22Rv1 (cell line): ENCODE data around the gene CFAP45.

ENCODE experiments used
- ZFX ChIP-seq: fragments of 450-650 bp; IDR thresholded peaks from 2 replicates; pipeline ENCODE4 v1.6.1; 2017; ENCODE audit warnings: antibody characterized with exemption, borderline replicate concordance
- TF ChIP-seq, protein P1 (sequence below): fragments of 450-650 bp; IDR thresholded peaks from 2 replicates; pipeline ENCODE4 v1.5.1; 2017; ENCODE audit warnings: mild to moderate bottlenecking

DNA sequence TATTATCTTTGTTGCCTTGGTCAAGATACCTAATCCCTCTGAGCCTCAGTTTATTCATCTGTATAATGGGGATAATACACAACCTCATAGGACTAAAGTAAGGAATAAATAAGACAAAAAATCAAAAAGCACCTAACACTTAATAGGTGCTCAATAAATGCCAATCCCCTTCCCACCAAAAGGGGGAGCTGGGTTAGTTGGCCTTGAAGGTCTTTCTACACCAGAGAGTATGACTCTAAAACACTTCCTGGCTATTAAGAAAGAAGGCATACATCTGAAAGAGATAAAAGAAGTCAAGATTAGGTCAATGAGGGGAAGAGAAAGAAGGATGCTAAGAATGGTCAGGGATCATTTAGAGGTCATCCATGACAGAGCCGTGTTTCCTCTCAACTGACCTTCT, 48.6 kb downstream of the CFAP45 start:
- TF ChIP-seq, protein P1, sequence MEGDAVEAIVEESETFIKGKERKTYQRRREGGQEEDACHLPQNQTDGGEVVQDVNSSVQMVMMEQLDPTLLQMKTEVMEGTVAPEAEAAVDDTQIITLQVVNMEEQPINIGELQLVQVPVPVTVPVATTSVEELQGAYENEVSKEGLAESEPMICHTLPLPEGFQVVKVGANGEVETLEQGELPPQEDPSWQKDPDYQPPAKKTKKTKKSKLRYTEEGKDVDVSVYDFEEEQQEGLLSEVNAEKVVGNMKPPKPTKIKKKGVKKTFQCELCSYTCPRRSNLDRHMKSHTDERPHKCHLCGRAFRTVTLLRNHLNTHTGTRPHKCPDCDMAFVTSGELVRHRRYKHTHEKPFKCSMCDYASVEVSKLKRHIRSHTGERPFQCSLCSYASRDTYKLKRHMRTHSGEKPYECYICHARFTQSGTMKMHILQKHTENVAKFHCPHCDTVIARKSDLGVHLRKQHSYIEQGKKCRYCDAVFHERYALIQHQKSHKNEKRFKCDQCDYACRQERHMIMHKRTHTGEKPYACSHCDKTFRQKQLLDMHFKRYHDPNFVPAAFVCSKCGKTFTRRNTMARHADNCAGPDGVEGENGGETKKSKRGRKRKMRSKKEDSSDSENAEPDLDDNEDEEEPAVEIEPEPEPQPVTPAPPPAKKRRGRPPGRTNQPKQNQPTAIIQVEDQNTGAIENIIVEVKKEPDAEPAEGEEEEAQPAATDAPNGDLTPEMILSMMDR = peak; percentile 10
- TF ChIP-seq ZFX = no peak
